GM10847 (cell line): Measurements from ENCODE around the gene SLC37A1.

Source experiments
- POLR2A ChIP-seq: IDR thresholded peaks from 2 replicates; pipeline ENCODE4 v1.6.1; 2011; ENCODE audit not compliant: insufficient read length; ENCODE audit errors: extremely low read depth

SLC37A1 gene

GRCh38 chr21:42495027-42495426, 18.6 kb upstream of the SLC37A1 start:
- TF ChIP-seq POLR2A: no peak

- no peak for TF ChIP-seq POLR2A
Measured at GRCh38 chr21:42495765-42496119, 17.9 kb upstream of the SLC37A1 start.

- TF ChIP-seq POLR2A: peak; percentile 46
Measured at GRCh38 chr21:42496120-42496838, 17.4 kb upstream of the SLC37A1 start, which contains the start of gene RSPH1. RSPH1 (minus strand) TSS chr21:42496224; CDS start chr21:42496186, 38 bp downstream.

- no peak for TF ChIP-seq POLR2A
Measured at GRCh38 chr21:42496839-42497202, 16.8 kb upstream of the SLC37A1 start.

GRCh38 chr21:42498012-42498411, 15.6 kb upstream of the SLC37A1 start:
- no peak for TF ChIP-seq POLR2A

GRCh38 chr21:42499444-42500112, 14.1 kb upstream of the SLC37A1 start:
- TF ChIP-seq POLR2A: no peak

GRCh38 chr21:42500225-42500624, 13.4 kb upstream of the SLC37A1 start:
- no peak for TF ChIP-seq POLR2A

- no peak for TF ChIP-seq POLR2A
Measured at GRCh38 chr21:42500736-42501135, 12.9 kb upstream of the SLC37A1 start.

GRCh38 chr21:42503711-42504110, 9.9 kb upstream of the SLC37A1 start:
- no peak for TF ChIP-seq POLR2A

GRCh38 chr21:42505090-42505726, 8.4 kb upstream of the SLC37A1 start:
- TF ChIP-seq POLR2A: no peak

- no peak for TF ChIP-seq POLR2A
Measured at GRCh38 chr21:42507418-42507817, 6.2 kb upstream of the SLC37A1 start.

GRCh38 chr21:42508371-42508770, 5.3 kb upstream of the SLC37A1 start:
- no peak for TF ChIP-seq POLR2A

GRCh38 chr21:42509244-42509643, 4.4 kb upstream of the SLC37A1 start:
- TF ChIP-seq POLR2A: no peak

- no peak for TF ChIP-seq POLR2A
Measured at GRCh38 chr21:42512346-42513034, 1.2 kb upstream of the SLC37A1 start.

- TF ChIP-seq POLR2A: peak; percentile 40
Measured at GRCh38 chr21:42513985-42514882, 582 bp downstream of the SLC37A1 start.
